Iris pigment epithelial cell (primary cell): ENCODE data around the gene MINDY4.

Experiments used
- DNase-seq: peaks from one replicate; pipeline ENCODE4 v3.0.0-alpha.2; 2011; ENCODE audit warnings: low read depth

MINDY4 gene

DNA sequence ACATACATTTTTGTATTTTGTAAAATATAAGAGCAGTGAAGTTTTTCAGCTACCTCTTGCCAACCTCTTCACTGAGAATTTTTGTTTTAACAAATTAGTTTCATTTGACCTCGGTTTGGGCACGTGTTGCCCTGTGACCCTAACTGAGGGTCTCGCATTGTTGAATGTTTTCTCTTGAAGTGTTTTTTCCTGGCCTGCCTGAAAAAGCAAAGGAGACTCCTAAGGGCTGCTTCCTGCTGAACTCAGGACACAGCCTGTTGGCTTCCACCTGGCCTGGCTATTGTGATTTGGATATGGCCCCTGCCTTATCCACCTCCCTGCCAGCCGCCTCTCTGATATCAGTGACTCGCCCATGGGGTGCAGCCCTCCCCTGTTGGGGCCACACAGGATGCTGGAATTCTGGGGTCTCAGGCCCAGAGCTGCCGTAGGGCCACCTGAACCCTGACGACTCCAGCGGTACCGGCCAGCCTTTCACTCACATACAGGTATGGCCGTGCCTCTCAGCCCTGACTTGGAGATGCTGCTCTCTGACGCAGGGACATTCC is 81.6 kb downstream of the MINDY4 start:
- DNase-seq: no peak

DNA sequence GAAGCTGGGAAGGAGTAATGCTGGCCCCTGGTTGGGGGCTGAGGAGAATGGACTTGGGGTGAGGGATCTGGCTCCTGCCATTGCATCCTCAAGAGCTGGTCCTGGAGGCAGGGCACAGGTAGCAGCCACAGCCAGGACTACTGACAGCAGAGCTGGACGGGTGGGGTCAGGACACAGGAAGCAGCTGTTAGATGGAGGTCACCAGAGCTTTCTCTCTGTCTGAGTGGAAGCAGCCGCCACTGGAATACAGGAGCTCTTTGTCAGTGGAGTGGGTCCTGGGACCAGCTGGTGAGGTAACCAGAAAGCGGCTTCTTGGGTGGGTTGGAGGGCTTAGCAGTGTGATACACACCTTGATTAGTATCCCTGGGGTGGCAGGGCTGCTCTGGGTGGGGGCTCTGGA is 82.4 kb downstream of the MINDY4 start:
- no peak for DNase-seq

- no peak for DNase-seq
Observed at GRCh38 chr7:30855936-30856335, 84.7 kb downstream of the MINDY4 start.

DNA sequence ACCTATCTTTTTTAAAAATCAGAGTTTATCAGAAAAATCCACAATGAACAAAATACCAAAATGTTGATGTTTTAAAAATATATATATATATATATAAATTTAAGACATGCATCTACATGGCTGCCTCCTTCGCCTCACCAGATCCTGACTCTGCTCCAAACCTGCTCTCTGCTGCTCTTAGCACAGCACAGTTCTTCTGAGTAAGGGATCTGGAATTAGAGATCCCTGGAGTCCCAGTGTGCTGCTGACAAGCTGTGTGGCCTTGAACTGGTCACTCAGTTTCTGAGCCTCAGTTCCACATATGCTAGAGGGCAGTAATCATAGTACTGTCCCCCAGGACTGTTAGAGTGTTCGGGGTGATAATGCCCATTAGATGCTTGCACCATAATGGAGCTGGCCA is 87.4 kb downstream of the MINDY4 start:
- DNase-seq: no peak

DNA sequence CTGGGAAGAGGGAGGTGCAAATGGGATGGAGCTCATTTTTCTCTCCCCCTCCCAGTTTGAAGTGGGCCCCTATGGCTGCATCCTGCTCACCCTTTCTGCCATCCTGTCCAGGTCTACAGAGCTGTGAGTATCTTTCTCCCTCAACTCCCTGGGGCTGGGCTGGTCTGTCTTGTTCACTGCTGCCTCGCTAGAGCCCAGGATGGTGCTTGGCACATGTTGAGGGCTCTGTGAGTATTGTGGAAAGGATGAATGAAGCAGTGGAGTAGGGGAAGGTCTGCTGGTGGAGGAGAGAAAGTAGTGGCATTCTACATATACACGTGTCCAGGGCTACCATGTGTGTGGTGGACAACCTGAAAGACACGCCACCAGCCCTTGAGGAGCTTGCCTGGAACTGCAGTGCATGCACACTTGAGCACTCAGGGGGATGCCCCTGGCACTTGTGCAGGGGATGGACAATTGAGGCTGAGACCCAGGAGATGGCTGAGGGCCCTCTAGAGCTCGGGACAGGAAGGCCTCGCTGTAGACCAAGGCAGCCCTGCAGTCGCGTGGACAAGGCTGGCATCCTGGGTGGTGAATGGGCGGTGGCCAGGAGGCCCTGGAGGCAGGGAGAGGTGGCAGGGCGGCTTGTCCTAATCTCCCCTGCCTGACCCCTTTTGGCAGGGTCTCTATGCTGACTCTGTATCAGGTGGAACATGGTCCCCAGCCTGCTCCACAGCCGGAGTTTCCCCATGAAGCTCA is 88.2 kb downstream of the MINDY4 start:
- DNase-seq: no peak

GRCh38 chr7:30859940-30860496 is 88.8 kb downstream of the MINDY4 start:
- no peak for DNase-seq

DNA sequence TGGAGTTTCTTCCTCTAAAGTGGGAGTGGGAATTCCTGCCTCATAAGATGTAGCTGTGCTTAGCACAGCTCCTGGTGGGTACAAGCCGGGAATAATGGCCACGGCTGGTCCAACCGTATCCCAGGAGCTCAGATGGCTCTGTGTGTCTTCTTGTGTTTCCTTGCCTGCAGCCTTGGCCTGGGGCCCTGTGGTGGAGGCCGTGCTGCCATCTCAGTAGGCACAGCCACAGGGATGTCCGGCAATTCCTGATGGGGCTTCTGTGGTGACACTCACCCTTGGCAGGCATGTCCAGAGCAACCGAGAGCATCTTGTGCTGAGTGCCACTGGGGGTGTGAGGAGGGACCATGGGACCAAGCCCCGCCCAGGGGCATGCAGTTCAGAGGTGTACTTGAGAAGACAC is 90.4 kb downstream of the MINDY4 start:
- no peak for DNase-seq

DNA sequence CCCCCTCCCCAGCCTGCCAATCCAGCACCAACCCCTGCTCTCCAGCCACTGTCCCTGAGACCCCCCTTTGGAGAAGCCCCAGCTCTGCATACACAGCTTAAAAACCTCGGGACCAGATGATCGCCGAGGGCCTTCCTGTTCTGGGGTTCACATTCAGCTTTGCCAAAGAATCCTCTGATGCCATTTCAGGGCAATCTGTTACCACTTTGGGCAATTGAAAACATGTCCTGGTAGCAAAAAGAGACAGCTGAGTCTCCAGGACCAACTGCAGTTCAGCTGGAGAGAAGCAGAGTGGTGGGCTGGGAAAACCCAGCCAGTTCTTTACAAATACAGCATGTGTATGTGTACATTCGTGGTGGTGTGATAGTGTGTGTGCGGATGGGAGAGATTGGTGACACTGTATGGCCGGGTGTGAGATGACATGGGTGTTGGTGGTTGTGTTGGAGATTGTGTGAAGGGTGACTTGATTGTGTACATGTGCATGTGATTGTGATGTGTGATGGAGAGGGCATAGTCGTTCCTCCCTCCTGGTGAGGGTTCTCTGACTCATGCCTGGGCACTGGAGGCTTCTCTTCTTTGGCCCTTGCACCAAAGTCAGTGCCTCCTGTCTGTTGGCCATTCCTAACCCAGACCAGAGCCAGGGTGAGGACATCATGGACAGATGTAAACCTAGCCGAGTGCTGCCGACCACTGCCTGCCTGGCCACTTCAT is 91.9 kb downstream of the MINDY4 start:
- DNase-seq: no peak

DNA sequence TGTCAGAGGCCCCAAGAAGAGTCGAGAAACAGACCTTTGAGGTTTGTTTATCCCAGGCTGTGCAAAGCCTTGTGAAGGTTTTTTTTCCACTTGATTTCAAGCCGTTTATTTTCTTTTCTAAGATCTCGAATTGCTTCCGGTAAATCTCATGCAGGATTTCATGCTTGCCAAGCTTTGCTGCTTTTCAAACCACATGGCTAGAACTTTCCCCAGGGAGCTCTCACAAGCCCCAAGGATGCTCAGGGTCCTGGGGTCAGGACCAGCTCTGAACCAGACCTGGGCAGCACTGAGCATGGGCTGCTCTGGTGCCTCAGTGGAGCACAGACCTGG is 92.5 kb downstream of the MINDY4 start:
- peak; percentile 55 for DNase-seq

- no peak for DNase-seq
Observed at GRCh38 chr7:30864101-30864500, 92.9 kb downstream of the MINDY4 start.

DNA sequence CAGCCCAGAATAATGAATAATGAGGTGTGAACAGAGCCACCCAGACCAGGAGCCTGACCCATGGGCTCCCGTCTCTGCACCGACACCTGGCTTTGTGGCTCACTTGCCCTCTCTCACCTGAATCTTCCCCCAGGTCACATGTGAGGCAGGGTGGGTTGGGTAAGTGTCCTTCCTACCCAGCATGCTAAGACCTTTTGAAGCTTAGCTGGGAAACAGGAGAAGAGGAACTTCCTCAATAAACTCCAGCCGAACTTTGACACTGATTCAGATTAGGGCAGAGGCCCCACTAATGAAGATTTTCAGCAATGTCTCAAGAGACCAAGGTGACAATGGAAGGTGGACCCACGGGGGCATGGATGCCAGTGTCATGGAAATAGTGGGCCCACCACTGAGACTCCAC is 93.9 kb downstream of the MINDY4 start:
- DNase-seq: no peak

GRCh38 chr7:30865821-30866220 is 94.6 kb downstream of the MINDY4 start:
- no peak for DNase-seq

- DNase-seq: no peak
Observed at GRCh38 chr7:30866939-30867338, 95.7 kb downstream of the MINDY4 start.

DNA sequence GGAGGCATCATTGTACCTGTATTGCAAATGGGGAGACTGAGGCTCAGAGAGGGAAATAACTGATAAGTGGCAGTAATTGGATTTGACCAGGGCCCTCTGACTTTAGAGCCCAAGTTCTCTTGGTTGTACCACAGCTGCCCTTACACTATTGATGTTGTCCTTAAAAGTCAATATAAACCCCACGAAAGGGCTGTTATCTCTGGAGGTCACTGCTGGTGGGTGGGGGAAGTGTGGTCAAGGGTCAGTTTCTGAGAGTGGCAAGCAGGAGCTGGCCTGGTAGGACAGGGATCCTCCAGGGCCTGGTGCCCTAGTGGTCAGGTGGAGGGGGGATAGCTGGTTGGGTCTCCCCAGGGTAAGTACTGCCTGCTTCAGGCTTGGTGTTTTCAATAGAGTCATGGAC is 96.3 kb downstream of the MINDY4 start:
- no peak for DNase-seq

DNA sequence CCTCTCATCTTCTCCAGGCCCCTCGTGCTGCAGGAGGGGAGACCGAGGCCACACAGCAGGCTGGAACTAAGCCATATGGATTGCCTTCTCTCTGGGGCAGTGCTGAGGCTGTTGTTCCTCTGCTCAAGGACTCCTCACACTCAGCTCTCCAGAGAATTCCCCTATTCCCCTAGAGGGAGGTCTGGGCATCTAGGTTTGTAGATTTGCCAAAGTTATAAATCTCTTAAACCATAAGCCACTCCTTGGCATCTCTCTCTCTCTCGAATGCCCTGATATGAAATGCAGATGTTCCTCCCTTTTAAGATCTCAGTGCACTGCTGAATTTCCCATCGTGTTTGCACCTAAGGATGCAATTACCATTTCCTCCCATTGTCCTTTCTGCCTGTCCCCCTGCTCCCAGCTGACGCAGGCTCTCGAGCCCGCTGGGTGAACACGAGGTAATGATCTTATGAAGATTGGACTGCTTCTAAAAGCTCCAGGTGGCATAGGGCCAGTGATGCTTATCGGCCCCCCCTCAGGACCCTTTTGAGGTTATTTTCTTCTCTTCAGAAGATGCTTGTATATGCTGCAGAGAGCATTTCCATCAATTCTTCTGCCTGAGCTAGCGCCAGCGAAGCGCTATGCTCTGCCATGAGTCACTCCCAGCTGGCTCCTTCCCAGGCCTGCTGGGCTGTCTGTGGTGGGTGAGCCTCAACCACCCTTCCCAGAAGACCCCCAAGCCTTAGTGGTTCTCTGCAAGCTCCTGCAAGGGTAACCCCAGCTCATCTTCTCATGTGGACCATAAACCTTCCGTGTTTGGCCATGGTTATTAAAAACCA is 98.8 kb downstream of the MINDY4 start:
- DNase-seq: peak; percentile 23

GRCh38 chr7:30870821-30871518 is 99.8 kb downstream of the MINDY4 start:
- no peak for DNase-seq

DNA sequence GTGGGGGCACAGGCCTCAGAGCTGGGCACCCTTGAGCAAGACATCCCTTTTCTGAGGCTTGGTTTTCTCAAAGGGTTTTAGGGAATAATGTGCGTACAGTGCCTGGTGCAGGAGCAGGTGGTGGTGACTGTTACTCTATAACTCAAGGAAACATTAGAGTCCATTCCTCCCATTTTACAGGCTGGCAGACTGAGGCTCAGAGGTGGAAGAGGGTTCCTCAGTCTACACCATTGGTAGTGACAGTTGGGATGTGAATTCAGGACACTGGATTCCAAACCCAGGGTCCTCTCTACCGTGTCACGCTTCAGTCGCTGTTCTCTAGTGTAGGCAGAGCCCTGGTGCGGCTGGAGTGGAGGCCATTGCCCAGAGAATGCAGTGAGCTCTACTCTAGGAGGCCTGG is 100.4 kb downstream of the MINDY4 start:
- DNase-seq: no peak

DNA sequence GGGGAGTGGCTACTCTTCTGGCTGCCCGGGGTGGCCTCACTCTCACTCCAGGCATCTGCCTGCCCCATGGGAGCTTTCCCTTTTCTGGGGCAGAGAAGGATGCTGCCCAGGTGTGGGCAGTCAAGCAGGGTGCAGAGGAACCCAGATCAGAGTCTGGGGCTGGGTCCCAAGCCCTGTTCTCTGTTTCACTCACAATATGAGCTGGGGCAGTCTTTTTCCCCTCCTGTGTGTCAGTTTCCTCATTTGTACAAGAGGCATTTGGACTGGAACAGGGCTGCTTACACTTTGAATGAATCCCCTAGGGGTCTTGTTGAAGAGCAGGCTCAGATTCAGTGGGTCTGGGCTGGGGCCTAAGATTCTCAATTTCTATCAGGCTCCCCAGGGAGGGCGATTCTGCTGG is 102.0 kb downstream of the MINDY4 start:
- no peak for DNase-seq

DNA sequence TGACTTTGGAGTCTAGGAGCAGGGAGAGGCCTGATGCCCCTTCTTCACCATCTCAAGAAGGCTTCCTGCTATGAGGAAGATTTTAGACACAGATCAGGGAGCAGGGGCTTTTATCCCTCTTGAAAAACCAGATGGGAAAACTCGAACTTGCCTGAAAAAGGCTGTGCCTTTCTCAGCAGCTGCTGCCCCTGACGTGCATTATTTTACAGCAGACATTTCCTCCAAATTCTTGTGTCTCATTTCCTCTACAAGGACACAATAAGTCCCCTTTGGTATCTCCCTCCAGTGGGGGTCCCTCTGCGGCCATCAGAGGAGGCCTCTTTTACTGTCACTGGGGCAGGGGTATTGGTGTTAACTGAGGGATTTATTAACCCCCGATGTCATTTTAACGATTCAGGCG is 102.4 kb downstream of the MINDY4 start:
- no peak for DNase-seq

- no peak for DNase-seq
Observed at GRCh38 chr7:30874656-30875302, 103.6 kb downstream of the MINDY4 start.

GRCh38 chr7:30877015-30877769 is 106.0 kb downstream of the MINDY4 start:
- DNase-seq: no peak
